HUES64 (cell line): Measurements from ENCODE around the gene CDX1.

Source experiments
- H3K27ac ChIP-seq: 2 replicates; pipeline ENCODE4 v1.7.0; 2013; ENCODE audit warnings: low read depth, low read length, inconsistent platforms
- H3K27me3 ChIP-seq: 2 replicates; pipeline ENCODE4 v1.6.1; 2013; ENCODE audit warnings: mild to moderate bottlenecking, low read length; ENCODE audit not compliant: insufficient read depth
- H3K36me3 ChIP-seq: 2 replicates; pipeline ENCODE4 v1.6.1; 2013; ENCODE audit warnings: mild to moderate bottlenecking, low read length; ENCODE audit not compliant: insufficient read depth
- H3K4me1 ChIP-seq: 2 replicates; pipeline ENCODE4 v1.6.1; 2013; ENCODE audit warnings: mild to moderate bottlenecking, low read length, moderate library complexity; ENCODE audit not compliant: insufficient read depth
- H3K4me3 ChIP-seq: 2 replicates; pipeline ENCODE4 v1.5.1; 2013; ENCODE audit warnings: mild to moderate bottlenecking, low read length, moderate library complexity
- H3K9ac ChIP-seq: 2 replicates; pipeline ENCODE4 v1.6.1; 2013; ENCODE audit warnings: mild to moderate bottlenecking, low read depth, low read length
- H3K9me3 ChIP-seq: 2 replicates; pipeline ENCODE4 v1.6.1; 2013; ENCODE audit warnings: low read depth, low read length; ENCODE audit not compliant: insufficient read depth
- WGBS: fragments of 150-250, 120-280 bp; methylation state at CpG from one replicate; pipeline ENCODE4 v1.1.7; 2013; ENCODE audit warnings: missing lambda C conversion rate; 5-methylcytosine and 5-hydroxymethylcytosine counted together

Gene CDX1

DNA sequence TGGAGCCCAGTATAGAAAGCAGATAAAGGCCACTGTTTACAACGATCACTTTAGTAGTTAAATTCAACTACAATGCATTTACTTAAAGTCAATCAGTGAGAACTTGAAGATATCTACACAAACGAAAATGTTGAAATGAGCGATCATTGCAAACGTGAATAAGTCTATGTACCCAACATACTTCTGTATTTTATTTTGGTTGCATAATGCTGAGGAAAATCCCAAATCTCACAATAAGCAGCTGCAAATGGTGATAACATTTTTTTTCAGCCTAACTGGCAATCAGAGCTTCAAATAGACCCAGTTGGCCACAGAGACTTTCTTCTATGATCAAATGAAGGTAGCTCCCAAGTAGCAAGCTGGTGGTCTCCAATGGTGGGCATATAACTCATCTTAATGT is 43.0 kb upstream of the CDX1 start:
- Histone ChIP-seq H3K9me3 (no peaks in the 10 kb centered on the region), H3K4me3 (no peak overlapping the region), H3K27ac (no peak overlapping the region), H3K4me1 (no peaks in the 10 kb centered on the region), H3K9ac (no peak overlapping the region), H3K36me3 (no peaks in the 10 kb centered on the region), H3K27me3 (no peaks in the 10 kb centered on the region)
- 97% methylated on average over 4 of the region's 4 CpGs for WGBS

DNA sequence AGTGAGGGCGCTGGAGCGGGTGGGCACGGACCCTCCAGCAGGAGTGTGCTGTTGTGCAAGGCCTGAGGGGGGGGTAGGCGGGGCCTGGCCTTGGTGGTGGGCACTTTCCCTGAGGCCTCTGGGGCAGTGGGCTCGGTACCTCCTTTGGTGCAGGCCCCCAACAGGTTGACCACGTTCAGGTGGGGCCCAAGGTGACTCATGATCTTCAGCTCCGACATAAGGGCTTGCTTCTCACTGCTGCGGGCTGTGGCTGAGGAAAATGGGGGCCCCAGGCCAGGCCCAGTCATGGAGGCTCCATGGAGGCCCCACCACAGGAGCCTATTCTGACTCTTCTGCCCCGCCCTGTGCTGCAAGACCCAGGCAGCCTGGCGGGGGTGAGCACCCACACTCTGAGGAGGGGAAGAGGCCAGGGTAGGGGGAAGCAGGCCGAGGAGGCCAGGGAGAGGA is 42.4 kb upstream of the CDX1 start:
- Histone ChIP-seq H3K9me3 (no peaks in the 10 kb centered on the region), H3K4me3 (no peak overlapping the region), H3K27me3 (no peaks in the 10 kb centered on the region), H3K9ac (no peak overlapping the region), H3K27ac (no peak overlapping the region), H3K4me1 (no peaks in the 10 kb centered on the region), H3K36me3 (no peaks in the 10 kb centered on the region)
- WGBS: 91% methylated on average over 11 of the region's 11 CpGs

DNA sequence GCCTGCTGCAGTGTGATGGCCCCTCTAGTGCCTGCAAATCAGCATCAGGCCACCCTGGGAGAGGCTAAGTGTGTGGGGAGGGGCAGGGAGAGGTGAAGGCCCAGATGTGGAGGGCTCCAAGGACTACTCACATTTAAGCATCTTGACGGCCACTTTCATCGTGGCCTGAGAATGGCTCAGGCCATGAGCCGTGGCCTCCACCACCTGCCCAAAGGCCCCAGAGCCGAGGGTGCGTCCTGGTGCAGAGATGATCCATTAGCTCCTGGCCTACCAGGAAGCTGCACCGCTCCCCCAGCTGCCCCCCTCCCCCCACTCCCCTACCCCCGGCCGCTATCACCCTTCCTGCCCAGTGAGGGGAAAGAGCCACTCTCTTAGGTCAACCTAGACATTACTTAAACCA is 42.0 kb upstream of the CDX1 start:
- no peak overlapping the region for H3K4me3 ChIP-seq
- no peaks in the 10 kb centered on the region; the same call in 1 of the 2 replicates for H3K27me3 ChIP-seq
- no peaks in the 10 kb centered on the region for H3K9me3 ChIP-seq
- no peak overlapping the region for H3K9ac ChIP-seq
- WGBS: 92% methylated on average over 8 of the region's 8 CpGs
- no peaks in the 10 kb centered on the region; the same call in 1 of the 2 replicates for H3K36me3 ChIP-seq
- H3K27ac ChIP-seq: no peak overlapping the region
- H3K4me1 ChIP-seq: no peaks in the 10 kb centered on the region

DNA sequence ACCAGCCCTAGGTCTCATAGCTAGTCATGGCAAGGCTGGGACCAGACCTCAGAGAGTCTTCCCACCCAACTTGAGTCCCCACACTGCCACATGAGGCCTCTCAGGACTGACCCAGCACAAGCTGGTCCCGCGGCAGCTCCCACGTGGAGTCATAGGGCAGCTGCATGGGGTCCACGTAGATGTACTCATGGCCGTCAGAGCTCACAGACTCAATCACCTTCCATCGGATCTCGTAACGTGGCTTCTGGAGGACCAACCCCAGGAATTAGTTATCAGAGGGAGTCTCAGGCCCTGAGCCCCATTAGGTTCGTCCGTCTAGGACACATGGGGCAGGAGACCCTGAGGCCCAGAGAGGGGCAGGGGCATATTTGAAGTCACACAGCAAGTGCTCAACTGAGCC is 41.2 kb upstream of the CDX1 start:
- Histone ChIP-seq H3K4me3 (no peak overlapping the region), H3K4me1 (peaks cover 3% of the 10 kb centered on the region), H3K36me3 (no peaks in the 10 kb centered on the region; the same call in 1 of the 2 replicates), H3K9ac (no peak overlapping the region), H3K27me3 (no peaks in the 10 kb centered on the region; the same call in 1 of the 2 replicates), H3K27ac (no peak overlapping the region), H3K9me3 (no peaks in the 10 kb centered on the region)
- WGBS: 96% methylated on average over 10 of the region's 10 CpGs

DNA sequence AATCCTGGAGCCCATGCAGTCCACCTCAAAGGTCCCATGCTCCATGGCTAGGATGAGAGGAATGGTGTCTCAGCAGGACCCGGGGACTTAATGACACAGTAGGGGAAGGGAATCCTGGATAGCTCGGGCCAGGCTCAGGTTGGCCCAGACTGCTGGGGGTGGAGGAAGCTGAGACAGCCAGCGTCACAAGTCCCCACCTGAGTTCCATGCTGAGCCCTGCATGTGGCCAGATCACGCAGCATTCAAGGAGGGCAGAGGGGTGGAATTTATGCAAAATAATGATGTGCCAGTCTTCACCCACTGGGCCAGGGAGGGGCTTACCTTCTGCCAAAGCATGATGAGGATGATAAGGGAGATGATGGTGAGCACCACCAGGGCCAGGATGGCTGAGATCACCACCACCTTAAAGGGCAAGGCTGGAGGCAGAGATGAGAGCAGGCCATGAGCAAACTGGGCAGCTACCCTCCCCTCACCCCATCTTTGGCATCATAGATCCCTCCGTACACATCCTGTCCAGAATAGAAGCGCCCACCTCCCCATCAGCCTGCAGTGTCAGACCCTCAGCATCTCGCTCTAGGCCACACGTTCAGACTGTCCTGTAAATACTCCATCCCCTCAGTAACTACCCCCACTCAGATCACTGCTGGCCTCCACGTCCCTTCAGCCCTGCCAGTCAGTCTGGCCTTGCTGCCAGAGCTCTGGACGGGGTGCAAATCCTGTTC is 40.2 kb upstream of the CDX1 start:
- H3K27me3 ChIP-seq: peaks cover under 1% of the 10 kb centered on the region
- H3K9ac ChIP-seq: no peak overlapping the region
- H3K36me3 ChIP-seq: no peaks in the 10 kb centered on the region; the same call in 1 of the 2 replicates
- peaks cover 12% of the 10 kb centered on the region for H3K4me1 ChIP-seq
- no peak overlapping the region for H3K4me3 ChIP-seq
- no peak overlapping the region for H3K27ac ChIP-seq
- no peaks in the 10 kb centered on the region for H3K9me3 ChIP-seq
- 83% methylated on average over 10 of the region's 10 CpGs for WGBS

DNA sequence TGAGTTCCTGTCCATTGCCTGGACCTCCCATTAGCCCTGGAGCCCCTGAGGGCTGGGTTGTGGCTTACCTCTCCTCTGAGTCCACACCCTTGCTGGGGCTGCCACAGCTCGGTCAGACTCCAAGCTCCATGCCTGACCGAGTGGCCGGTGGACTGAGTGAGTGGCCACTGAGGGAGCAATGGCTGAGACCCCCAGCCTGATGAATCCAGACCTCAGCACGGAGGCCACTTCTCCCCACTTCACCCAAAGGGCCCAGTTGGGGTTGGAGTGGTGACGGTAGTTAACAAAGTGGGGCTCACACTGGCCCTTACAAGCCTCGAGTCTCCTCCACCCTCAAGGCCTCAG is 39.7 kb upstream of the CDX1 start:
- Histone ChIP-seq H3K27me3 (peaks cover 6% of the 10 kb centered on the region), H3K9me3 (no peaks in the 10 kb centered on the region), H3K36me3 (no peaks in the 10 kb centered on the region; the same call in 1 of the 2 replicates), H3K4me3 (no peak overlapping the region), H3K4me1 (peaks cover 15% of the 10 kb centered on the region), H3K9ac (no peak overlapping the region), H3K27ac (no peak overlapping the region)
- WGBS: 92% methylated on average over 5 of the region's 6 CpGs

DNA sequence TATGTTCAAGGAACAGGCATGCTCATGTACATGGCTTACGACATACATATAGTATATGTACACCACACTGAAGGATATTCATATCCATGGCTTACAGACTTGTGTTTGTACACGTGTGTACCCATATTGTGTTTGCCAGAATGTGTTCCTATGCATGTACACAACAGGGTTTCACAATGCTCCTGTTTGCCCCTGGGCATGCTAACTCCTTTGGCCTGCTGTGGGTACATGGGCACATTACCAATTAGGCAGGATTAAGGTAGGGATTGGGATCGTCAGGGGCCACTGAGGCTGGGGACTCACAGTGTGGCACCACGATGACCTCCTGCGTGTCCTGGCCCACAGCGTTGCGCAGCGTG is 37.1 kb upstream of the CDX1 start:
- peaks cover 13% of the 10 kb centered on the region for H3K27me3 ChIP-seq
- 82% methylated on average over 8 of the region's 8 CpGs for WGBS
- H3K4me3 ChIP-seq: no peak overlapping the region
- H3K9me3 ChIP-seq: no peaks in the 10 kb centered on the region
- H3K4me1 ChIP-seq: peaks cover 15% of the 10 kb centered on the region
- no peak overlapping the region for H3K9ac ChIP-seq
- no peaks in the 10 kb centered on the region; the same call in 1 of the 2 replicates for H3K36me3 ChIP-seq
- H3K27ac ChIP-seq: no peak overlapping the region

DNA sequence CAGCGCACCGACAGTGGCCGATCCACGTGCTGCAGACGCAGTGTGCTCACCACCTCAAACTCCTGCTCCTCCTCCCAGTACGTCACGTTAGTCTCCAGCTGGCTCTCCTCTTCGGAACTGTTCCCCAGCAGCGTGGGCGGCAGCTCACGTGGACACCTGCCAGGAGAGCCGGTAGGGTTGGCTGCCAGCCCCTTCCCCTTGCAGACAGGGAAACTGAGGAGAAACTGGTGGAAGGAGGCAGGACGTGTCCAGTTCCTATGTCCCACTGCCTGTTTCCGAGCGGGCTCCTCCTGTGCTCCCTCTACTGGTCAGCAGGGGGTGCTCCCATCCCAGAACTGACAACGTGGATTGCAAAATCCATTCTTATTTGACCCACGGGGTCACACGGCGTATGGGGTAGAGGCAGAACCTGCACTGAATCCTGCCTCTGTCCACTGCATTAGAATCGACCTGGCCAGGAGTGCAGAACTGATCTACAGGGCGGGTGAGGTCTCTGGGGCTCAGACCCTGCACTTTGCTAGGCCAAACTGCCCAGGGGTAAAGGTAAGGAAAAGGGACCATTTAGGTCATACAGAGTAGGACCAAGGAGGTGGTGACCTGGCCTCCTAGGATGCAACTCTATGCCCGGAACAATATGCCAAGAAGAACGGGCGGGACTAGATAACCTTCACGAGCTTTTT is 36.6 kb upstream of the CDX1 start:
- 39% methylated on average over 25 of the region's 25 CpGs for WGBS

DNA sequence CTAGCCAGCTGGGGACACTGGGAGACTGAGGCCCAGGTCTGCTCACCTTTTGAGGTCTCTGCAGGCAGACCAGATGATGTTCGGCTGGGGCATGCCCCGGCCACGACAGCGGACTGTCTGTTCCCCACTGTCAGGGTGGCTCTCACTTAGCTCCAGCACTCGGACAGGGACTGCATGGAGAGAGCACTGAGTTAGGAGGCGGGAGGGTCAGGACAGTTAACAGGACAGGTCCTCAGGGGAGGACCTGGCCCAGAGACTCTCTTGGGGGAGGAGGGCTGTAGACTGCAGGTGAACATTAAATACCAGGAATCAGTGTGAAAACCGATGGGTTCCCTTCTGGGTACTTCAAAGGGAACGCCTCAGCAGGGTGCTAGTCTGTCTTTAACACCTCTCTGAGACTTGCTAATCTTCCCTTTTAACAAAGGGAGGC is 36.1 kb upstream of the CDX1 start:
- H3K27me3 ChIP-seq: peaks cover 13% of the 10 kb centered on the region
- no peaks in the 10 kb centered on the region; the same call in 1 of the 2 replicates for H3K36me3 ChIP-seq
- peaks cover 15% of the 10 kb centered on the region for H3K4me1 ChIP-seq
- no peak overlapping the region for H3K4me3 ChIP-seq
- H3K9ac ChIP-seq: no peak overlapping the region
- 18% methylated on average over 8 of the region's 8 CpGs for WGBS
- no peak overlapping the region for H3K27ac ChIP-seq
- no peaks in the 10 kb centered on the region for H3K9me3 ChIP-seq

More for the DNA sequence above, 36.6 kb upstream of the CDX1 start:
- Histone ChIP-seq H3K9me3 (no peaks in the 10 kb centered on the region), H3K36me3 (no peaks in the 10 kb centered on the region; the same call in 1 of the 2 replicates), H3K4me3 (no peak overlapping the region), H3K4me1 (peaks cover 15% of the 10 kb centered on the region), H3K9ac (no peak overlapping the region), H3K27me3 (peaks cover 13% of the 10 kb centered on the region), H3K27ac (no peak overlapping the region)

DNA sequence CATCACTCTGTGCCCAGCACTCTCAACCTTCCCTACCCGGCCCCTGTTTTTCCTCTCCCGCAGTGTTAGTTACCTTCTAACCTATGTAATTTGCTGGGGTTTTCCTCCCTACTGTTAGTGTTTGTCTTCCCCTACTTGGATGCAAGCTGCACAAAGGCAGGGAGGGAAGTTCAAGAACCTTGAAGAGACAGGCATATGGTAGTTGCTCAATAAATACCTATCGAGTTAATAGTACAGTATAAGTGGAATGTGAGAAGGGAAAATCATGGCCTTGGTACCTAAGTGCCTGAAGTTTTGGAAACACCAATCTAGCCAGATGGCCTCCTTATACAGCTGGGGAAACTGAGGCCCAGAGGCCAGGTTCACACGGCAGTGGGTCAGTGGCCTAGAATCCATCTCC is 35.1 kb upstream of the CDX1 start:
- WGBS: 51% methylated on average over 4 of the region's 4 CpGs
- H3K4me3 ChIP-seq: no peak overlapping the region
- H3K4me1 ChIP-seq: peaks cover 21% of the 10 kb centered on the region
- H3K27ac ChIP-seq: no peak overlapping the region
- H3K9ac ChIP-seq: no peak overlapping the region
- no peaks in the 10 kb centered on the region for H3K9me3 ChIP-seq
- peaks cover 13% of the 10 kb centered on the region for H3K27me3 ChIP-seq
- H3K36me3 ChIP-seq: no peaks in the 10 kb centered on the region; the same call in 1 of the 2 replicates

DNA sequence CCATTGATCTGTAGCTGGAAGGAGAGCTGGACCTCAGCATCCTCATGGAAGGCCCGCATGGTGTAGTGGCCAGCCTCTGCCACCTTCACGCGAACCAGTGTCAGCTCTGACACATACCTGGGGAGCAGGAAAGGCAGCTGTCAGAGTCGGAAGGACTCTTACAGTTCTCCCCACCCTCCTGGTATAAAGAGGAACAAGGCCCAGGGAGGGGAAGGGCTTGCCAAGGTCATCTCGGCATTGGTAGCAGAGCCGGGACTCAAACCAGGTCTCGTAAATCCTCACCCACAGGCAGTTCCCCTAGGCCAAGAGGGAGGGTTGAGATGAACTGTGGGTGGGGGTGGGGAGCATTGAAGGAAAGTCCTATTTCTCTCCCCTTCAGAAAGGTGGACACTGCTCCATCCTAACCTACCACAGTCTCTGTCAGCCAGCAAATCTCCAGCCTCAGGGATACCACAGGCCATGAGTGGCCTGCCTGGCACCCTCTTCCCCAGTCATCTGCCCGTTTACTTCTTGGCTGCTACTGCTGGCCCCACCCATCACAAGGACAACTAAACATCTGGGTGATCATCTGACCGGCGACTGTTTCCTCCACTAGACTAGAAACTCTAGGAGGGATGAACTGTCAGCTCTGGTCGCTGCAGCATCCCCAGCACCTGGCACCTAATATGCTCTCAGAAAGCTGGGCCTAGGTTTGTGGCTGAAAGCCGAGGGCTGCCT is 34.4 kb upstream of the CDX1 start:
- Histone ChIP-seq H3K4me3 (no peak overlapping the region), H3K9me3 (no peaks in the 10 kb centered on the region), H3K9ac (no peak overlapping the region), H3K27me3 (peaks cover 13% of the 10 kb centered on the region), H3K27ac (no peak overlapping the region), H3K4me1 (peaks cover 27% of the 10 kb centered on the region), H3K36me3 (no peaks in the 10 kb centered on the region; the same call in 1 of the 2 replicates)
- 80% methylated on average over 12 of the region's 12 CpGs for WGBS
